Measurements from ENCODE around the gene PHF13.
A peak's percentile ranks its signal among the peaks of the same experiment; 100 is the strongest.
"Not testable (repeated sequence)": the region's sequence is repeated elsewhere in the genome, so short reads cannot be mapped to it uniquely, and the experiment has no call there.

PHF13 gene

DNA sequence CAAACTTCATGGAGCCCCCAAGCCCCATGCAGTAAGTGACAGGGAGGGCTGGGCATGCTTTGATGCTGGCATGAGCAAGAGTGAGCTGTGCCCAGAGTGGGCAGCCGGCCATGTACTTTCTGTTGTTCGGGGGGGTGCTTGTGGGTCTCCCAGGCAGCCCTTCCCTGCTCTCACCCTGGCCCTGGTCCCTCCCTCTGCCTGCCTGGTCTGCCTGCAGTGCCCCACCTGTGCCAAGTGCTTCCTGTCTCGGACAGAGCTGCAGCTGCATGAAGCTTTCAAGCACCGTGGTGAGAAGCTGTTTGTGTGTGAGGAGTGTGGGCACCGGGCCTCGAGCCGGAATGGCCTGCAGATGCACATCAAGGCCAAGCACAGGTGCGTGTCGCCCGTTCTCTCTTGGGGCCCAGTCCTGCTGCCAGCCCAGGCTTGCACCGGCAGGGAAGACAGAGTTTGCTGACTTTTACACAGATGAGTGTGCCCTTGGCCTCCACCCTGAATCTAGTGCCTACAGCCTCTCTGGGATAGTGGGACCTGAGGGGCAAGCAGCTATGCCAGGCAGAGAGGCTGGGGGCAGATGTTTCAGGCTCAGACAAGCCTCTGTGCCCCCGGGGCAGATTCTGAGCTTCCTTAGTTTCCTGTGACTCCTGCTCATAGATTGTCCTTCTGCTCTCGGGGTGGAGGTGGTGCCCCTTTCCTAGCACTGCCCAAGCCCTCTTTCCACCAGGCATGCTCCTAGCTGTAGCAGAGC is 26.1 kb upstream of the PHF13 start:
- no peak for DNase-seq

DNA sequence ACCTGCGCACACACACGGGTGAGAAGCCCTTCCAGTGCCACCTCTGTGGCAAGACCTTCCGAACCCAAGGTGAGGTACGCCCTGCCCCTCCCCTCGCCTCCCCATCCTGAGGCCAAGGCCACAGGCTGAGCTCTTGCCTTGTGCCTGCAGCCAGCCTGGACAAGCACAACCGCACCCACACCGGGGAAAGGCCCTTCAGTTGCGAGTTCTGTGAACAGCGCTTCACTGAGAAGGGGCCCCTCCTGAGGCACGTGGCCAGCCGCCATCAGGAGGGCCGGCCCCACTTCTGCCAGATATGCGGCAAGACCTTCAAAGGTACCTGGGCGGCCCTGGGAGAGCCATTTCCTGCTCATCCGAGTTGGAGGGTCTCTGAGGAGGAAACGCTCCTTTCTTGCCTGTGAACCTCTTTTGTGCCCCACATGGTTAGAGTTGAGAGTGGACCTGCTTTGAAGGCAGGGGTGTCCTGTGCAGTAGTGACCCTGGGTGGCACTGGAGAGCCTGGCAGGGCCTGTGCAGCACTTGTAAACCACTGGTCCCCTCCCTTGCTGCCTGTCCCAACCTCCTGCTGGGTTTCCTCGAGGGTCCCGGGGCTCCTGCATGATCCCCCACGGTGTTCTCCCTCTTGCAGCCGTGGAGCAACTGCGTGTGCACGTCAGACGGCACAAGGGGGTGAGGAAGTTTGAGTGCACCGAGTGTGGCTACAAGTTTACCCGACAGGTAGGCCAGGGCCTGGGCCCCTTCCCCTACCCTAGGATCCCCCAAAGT is 25.2 kb upstream of the PHF13 start:
- no peak for DNase-seq

DNA sequence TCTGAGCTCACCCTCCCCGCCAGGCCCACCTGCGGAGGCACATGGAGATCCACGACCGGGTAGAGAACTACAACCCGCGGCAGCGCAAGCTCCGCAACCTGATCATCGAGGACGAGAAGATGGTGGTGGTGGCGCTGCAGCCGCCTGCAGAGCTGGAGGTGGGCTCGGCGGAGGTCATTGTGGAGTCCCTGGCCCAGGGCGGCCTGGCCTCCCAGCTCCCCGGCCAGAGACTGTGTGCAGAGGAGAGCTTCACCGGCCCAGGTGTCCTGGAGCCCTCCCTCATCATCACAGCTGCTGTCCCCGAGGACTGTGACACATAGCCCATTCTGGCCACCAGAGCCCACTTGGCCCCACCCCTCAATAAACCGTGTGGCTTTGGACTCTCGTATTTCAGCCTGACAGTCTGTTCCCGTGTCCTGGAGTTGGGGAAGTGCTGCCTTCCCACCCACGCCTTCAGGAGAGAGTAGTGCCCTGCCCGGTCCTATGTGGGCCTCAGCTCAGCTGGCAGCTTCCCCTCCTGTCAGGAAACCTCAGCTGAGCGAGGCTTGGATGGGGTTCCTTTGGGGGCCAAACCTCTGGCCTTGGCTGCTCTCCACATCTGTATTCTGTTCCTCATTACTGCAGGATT is 24.5 kb upstream of the PHF13 start:
- no peak for DNase-seq

DNA sequence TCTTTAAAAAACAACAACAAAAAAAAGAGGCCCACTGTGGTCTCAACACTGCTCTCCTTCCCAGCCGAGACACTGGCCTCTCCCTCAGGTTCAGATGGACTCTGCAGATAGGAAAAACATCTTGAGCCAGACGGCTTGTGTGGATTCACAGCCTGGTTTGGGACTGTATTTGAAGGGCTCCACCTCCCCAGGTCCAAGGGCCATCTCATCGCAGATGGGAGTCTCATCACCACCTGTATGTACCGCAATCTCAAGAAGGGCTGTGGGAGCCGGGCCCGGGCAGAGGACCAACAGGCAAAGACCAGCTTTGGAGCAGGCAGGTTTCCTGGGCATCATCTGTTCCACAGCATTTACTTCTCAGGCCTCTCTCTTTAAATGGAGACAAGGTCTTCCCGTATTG is 23.5 kb upstream of the PHF13 start:
- no peak for DNase-seq

DNA sequence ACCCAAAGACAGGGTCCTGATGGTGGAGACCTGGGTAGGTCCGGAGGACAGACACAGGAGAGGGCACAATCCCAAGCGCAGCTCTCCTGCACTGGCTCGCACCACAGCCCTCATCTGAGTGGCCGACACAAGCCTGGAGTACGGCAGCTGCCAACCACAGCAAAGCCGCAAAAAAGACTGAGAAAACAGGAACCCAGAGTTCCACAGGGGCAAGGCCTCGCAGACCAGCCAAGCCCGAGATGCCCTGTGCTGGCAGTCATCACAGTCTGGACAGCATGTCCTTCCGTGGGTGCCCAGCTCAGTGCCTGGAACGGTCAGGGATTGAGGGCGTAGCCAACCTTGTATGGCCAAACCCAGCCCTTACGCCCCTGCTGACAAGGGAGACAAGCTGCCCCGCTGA is 22.3 kb upstream of the PHF13 start:
- no peak for DNase-seq

DNA sequence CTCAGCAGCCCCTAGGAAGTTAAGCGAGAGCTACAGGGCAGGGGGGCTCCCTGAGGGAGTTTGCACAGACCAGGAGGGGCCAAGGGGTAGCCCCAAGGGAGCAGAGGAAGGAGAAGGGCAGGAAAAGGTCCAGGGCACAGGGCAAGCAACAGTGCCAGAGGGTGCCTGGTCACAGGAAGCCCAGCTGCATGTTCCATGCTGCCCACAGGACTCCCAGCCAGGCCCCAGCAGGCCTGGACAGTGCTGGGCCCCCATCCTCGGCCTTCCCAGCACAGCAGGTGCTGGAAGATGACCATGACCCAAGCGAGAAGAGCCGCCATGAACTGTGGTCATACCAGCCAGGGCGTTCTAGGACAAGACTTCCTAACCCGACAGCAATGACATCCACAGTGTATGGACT is 21.9 kb upstream of the PHF13 start:
- DNase-seq, result no peak

DNA sequence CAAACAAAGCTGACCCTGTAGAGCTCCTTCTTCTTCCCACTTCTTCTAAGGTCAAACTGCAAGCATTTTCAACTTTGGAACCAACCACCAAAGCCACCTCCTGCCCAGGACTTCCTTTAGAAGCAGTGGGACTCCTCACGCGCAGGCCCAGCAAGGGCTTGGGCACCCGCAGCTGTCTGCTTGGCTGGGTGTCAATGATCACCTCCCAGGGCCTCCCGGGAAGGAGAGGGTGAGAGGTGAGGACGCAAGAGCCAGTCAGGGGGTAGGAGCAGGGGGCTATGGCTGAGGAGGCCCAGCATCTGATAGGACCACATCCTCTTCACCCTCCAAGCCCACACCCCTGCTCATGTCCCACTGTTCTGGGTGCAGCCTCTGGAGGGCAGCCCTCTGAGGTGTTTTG is 21.1 kb upstream of the PHF13 start:
- no peak for DNase-seq

DNA sequence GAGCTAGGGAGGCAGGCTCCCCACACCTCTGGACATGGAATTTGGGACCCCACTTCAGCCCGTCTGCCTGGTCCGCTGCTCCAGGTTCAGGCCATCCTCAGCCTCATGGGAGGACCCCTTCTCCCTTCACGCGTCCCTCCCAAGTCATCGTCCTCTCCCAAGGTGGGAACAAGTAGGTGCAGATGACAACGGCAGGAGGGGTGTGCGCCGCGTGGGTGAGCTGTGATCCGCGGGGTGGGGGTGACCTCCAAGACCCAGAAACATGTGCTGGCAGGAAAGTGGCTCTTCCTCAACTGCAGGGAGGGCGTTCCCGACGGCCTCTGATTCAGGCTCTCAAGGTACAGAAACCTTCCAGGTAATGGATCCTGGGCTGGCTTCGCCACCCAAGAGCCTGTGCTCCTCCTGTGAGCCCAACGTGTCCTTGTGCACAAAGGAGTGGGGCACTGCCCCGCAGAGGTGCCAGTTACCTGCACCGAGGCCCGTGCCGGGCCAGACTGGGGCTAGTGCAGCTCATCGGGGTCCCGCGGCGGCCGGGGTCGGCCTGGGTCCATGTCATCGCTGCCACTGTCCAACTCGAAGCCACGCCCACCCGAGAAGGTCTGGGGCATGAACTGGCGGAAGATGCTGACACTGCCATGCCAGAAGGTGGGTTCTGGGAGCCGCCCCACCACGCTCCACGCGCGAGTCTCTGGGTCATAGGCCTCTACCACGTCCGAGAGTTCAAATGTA is 20.5 kb upstream of the PHF13 start:
- no peak for DNase-seq

DNA sequence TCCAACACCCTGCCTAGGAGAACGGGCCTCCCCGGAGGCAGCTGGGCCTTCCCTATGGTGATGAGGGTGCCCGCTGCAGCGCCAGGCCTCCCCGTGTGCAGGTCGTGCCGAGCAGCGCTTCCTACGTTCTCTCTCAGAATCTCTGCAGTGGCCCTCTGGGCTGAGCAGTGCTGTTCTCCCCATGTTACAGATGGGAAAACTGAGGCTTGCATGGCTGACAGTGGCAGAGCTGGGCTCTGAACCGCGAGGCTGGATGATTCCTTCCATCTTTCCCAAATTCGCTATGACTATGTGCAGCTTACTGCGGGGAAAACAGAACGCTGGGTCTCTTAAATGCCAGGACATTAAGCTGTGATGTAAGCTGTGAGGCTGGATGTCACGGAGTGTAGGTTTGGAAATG is 19.7 kb upstream of the PHF13 start:
- no peak for DNase-seq

DNA sequence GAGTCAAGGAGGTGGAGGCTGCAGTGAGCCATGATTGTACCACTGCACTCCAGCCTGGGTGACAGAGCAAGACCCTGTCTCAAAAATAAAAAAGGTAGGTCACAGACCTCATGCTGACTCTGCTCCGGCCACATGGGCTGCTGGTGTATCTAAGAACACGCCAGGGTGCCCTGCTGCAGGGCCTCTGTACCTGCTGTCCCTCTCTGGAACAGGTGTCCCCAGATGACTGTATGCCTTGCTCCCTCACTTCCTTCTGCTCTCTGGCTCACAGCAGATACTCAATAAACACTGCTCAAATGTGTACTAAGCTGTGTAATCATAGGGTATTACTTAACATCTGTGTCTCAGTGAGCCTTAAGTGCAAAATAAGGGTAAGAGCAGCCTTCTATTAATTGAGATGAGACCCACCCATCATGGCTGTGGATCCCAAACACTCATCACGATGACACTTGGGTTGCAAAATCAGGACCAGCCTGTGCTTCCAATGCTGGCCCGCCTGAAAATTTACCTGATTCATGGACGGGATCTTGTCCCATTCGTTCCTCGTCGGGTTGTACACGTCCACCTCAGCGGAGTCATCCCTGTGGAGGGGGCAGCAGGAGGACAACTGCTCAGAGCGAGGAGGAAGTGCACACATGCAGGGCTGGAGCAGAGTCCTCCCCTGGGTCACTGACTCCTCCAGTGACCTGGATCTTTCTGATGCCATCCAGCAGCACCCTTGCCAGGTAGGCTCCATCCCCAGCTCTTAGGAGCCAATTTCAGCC is 18.4 kb upstream of the PHF13 start:
- DNase-seq, result no peak

DNA sequence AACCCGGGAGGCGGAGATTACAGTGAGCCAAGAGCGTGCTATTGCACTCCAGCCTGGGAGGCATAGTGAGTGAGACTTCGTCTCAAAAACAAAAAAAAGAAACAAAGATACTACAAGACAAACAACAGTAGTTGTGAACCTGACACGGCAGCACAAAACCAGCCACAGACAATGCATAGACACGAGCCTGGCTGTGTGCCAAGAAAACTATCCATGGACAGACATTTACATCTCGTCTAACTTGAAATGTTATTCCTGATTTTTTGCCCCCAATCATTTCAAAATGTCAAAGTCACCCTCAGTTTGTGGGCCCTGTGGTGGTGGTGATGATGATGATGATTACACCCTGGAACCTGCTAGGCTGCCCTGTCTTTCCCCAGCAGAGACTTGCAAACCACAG is 17.2 kb upstream of the PHF13 start:
- no peak for DNase-seq

DNA sequence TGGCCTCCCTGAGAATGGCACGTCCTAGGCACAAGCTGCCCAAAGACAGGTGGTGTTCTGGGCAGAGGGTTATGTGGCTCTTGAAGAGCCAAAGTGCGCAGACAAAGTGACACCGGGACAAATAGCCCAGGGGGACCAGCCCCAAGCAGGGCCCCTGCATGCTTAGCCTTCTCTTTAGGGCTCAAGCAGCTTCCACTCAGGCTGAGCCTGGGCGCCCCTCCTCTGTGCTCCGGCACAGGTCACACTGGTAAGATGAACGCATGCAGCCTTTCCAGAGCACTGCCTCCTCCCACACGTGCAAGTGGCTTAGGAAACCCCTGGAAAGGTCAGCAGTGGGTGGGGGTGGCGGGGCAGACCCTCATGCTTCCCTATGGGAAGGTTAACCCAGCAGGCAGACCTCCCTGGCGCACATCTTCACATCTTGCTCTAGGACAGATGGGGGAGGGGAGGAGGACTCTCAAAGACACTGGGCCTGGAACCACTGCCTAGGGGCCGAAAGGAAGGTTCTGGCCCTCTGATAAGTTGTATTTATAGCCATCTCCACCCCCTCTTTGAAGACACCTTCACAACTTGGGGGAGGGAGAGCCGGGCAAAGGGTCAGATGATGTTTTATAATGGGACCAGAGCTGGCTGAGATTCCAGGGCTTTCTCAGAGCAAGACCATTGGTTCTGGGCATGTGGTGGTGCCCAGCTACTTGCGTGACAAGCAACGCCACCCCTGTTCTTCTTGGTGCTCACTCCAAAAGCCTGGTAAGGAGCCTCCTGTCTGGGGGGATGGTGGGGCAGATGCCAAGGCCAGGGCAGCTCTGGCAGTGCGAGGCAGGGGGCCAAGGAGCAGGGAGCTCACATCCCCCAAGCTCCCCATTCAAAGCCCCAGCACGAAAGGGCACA is 16.4 kb upstream of the PHF13 start:
- no peak for DNase-seq

DNA sequence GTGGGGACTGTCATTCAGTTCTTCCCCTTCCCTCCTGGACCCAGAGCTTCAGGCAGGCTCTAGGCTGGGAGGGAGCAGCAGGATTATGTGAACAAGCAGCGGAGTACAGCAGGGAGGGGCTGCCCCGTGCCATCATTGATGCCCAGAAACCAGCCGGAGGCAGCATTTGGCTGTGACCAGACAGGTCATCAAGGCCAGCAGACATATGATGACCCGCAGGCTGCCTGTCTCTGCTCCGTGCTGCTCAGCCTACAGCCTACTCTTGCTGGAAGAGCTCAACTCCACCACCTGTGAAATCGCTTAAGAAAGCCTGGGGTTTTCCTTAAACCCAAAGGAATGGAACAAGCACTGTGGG is 15.8 kb upstream of the PHF13 start:
- DNase-seq, result no peak

DNA sequence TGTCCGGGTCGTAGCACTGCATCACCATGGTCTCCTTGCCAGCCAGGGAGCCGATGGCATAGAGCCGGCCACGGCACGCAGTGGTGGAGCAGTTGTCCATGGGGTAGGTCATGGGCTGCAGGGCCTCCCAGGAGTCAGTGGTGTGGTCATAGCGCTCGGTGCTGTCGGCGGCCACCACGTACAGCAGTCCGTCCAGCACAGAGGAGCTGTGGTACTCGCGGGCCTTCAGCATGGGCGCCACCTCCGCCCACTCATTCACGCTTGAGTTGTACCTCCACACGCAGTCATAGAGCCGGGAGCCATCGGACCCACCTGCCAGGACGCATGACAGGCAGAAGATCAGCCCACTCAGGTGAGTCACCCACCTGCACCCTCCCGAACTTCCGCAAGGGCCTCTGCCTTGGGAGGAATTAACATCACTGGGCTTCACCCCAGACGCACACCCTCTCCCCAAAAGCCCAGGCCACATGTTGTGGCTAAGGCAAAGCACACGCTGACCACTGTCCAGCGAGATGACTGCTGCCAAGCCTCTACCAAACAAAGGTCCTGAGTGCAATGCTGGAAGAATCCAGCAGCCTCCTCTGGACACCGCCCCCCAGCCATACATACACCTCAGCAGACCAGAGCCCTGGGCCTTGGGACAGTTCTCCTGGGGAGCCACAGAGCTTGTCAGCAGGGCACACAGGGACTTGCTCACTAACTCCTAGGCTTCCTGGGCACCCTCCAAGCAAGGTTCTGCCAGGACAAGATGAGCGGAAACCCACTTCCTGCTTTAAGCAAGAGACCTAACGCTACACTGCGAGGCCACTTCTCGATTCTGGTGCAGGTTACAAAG is 14.2 kb upstream of the PHF13 start:
- DNase-seq, result no peak

DNA sequence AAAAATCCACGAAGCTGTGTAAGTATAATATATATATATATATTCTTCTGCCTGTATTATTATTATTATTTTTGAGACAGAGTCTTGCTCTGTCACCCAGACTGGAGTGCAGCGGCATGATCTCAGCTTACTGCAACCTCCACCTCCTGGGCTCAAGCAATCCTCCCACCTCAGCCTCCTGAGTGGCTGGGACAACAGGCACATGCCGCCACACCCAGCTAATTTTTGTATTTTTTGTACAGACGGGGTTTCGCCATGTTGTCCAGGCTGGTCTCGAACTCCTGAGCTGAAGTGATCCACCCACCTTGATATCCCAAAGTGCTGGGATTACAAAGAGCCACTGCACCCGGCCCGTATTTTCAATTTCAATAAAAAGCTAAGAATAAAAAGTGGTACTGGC is 13.5 kb upstream of the PHF13 start:
- DNase-seq, result not testable (repeated sequence)

DNA sequence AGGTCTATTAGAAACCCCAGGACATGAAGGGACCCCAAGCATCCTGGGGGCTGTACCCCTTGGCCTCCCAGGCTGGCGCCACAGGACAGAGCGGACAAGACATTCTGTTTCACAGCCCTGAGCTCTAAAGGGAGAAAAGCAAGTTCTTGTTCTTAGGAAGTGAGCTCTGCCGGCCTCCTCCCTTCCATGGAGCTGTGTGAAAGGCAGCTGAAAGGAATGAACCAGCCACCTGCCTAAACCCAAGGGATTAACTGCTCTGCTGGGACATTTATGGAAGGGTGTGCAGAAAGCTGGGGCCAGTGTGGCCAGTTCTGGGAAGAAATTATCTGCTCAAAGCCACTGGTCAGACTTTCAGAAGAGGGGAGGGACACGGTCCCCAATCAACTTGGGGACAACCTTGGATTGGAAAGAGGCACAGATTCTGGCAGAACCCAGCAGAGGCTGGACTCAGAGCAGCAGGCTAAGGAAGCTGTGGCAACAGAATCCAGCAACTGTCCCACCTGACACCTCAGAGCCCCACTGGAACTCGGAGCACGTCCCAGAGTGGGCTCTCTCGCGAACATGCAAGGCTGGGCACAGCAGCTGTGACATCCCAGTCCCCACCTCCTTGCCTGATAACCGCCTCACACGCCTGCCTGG is 13.0 kb upstream of the PHF13 start:
- no peak for DNase-seq

DNA sequence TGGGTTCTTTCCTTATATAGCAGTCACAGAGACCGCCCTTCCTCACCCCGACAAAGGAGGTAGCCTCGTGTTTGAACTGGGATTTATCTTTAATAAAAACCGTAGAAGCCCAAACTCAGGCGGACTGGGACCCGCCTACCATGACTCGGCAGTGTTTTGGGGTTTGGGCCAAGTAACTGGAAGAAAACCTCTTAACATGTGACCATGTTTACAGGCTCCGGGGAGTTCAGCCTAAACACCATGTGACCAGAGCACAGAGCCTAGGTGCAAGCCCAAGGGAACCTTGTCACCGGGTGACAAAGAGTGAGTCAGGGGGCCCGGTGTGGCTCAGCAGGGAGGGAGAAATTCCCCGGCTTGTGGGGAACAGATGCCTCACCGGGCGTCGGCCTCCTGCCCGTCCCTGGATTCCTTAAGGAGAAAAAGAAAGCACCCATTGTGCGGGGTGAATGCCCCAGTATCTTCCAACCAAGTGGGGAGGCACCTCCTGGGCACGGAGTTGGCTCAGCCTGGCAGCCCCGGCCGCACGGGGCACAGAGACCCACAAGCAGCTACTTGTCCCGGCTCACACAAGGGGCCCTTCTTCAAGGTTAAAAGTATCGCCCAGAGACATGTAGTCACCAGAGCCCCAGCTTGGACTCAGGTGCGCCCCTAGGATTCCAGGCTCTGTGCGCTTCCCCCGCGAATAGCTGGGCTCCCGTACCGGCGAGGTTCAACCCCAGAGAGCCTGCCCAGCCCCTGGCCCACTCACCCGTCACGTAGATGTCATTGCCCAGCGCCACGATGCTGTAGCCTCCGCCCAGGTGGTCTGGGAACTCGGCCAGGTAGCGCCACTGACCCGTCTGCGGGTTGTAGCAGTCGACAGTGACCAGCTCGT is 12.2 kb upstream of the PHF13 start:
- DNase-seq, result peak; percentile 87

DNA sequence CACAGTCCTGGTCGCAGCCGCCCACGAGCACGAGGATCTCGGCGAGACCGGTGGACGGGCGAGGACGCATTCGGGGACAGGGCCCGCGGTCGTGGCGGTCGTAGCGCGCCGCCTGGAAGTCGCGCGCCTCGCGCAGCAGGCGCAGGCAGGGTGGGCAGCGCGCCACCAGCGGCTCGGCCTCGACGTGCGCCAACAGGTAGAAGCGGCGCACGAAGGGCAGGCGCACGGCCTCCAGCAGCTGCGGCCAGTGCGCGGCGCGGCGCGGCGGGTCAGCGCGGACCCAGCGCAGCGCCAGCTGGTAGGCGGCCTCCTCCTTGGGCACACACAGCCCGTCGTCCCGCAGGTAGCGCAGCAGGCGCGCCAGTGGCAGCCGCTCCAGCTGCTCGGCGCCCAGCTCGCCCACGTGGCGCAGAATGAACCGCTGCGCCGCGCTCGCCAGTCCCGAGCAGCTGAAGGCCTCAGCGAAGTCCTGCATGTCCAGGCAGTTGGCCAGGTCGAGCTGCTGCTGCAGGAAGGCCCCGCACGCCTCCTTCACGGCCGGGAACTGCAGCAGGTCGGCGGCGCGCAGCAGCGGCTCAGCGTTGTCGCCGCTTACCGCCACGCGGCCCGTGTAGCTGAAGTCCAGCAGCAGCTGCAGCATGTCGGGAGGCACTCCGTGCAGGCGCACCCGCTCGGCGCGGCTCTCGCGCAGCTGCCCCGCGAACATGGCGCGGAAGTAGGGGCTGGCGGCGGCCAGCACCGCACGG is 11.4 kb upstream of the PHF13 start:
- no peak for DNase-seq

Measured in fibroblast of skin of abdomen (primary cell).